Spleen (tissue), 11 donors: ENCODE measurements around the gene NR1I2. TPM values are rescaled to one million over a fixed set of nuclear protein-coding genes. Genes with fewer than 3 reads are reported as not detected.

Source experiments
- DNase-seq: peaks from one replicate; pipeline ENCODE4 v3.0.0-alpha.2; 2020
- H3K27ac ChIP-seq, 8 donors: fragments of 200-600 bp; sonication (generic) in 7 of 8; 1 replicate in 4 of 8; 2 replicates in 4 of 8; pipeline versions ENCODE4 v1.5.0 to v1.8.0; 2016 to 2021; ENCODE audit warnings: inconsistent platforms in 4 of 8, mild to moderate bottlenecking in 4 of 8, moderate library complexity in 1 of 8
- H3K27me3 ChIP-seq, 7 donors: fragments of 200-600 bp; sonication (generic) in 6 of 7; replicated peaks in 1 of 7; 1 replicate in 4 of 7; 2 replicates in 3 of 7; pipeline versions ENCODE4 v1.5.0 to v1.8.0; 2016 to 2021; ENCODE audit warnings: inconsistent platforms in 3 of 7, mild to moderate bottlenecking in 1 of 7
- H3K36me3 ChIP-seq, 6 donors: fragments of 200-600 bp; sonication (generic) in 5 of 6; 1 replicate in 4 of 6; 2 replicates in 2 of 6; pipeline versions ENCODE4 v1.5.0 to v1.8.0; 2016 to 2021; ENCODE audit warnings: inconsistent platforms in 2 of 6
- H3K4me1 ChIP-seq, 6 donors: fragments of 200-600 bp; sonication (generic) in 5 of 6; 1 replicate in 3 of 6; 2 replicates in 3 of 6; pipeline versions ENCODE4 v1.5.0 to v1.8.0; 2016 to 2021; ENCODE audit warnings: inconsistent platforms in 3 of 6
- H3K4me3 ChIP-seq, 8 donors: fragments of 200-600 bp; sonication (generic) in 7 of 8; 1 replicate in 4 of 8; 2 replicates in 4 of 8; pipeline versions ENCODE4 v1.5.0 to v1.8.0; 2016 to 2021; ENCODE audit warnings: inconsistent platforms in 4 of 8, mild to moderate bottlenecking in 4 of 8, moderate library complexity in 2 of 8
- H3K9me3 ChIP-seq, 8 donors: fragments of 200-600 bp; sonication (generic) in 7 of 8; 1 replicate in 4 of 8; 2 replicates in 4 of 8; pipeline versions ENCODE4 v1.5.0 to v1.8.0; 2016 to 2021; ENCODE audit warnings: inconsistent platforms in 4 of 8
- CTCF ChIP-seq, 11 experiments: fragments of 200-600 bp in 7 of 11; fragments of 450-650 bp in 4 of 11; sonication (generic) in 4 of 11; IDR thresholded peaks in 8 of 11; conservative IDR thresholded peaks in 3 of 11; 1 replicate in 7 of 11; 2 replicates in 4 of 11; pipeline versions ENCODE4 v1.4.0 to v1.8.0; 2016 to 2021; ENCODE audit warnings: antibody characterized with exemption in 11 of 11, inconsistent platforms in 4 of 11, mild to moderate bottlenecking in 1 of 11
- POLR2A ChIP-seq, 3 donors: fragments of 450-650 bp; IDR thresholded peaks; one replicate each; pipeline ENCODE4 v1.5.1; 2017; ENCODE audit warnings: antibody characterized with exemption in 3 of 3, mild to moderate bottlenecking in 1 of 3
- POLR2AphosphoS5 ChIP-seq, 3 donors: sonication (generic); formaldehyde crosslinking; IDR thresholded peaks; one replicate each; pipeline ENCODE4 v1.5.1; 2017; ENCODE audit warnings: antibody characterized with exemption in 3 of 3
- WGBS, 5 donors: extraction: QIAGEN DNeasy Blood & Tissue Kit in 3 of 5; methylation state at CpG; one replicate each; pipeline versions ENCODE4 v1.1.5 to v1.1.7; 2013 to 2018; 5-methylcytosine and 5-hydroxymethylcytosine counted together
- intact Hi-C: fragments of 100-400 bp; cut with DNase I; formaldehyde crosslinking; loops from one replicate; pipeline ENCODE4 v1.15.0; 2023; ENCODE audit warnings: low total_unique reads
- polyA plus RNA-seq, 3 donors: library from polyadenylated mRNA; stranded (reverse); fragments of 200-250 nt; gene quantifications; one replicate each; pipeline ENCODE4 v1.2.1, GENCODE V29; 2013
- total RNA-seq, 7 donors: library from RNA; depleted of rRNA in 3 of 7; stranded (reverse); fragments of >200 nt in 3 of 7; fragmentation: NEBNext Ultra II Directional in 4 of 7; extraction: Animal tissue kit (Norgen Biotek cat#: 25700) in 4 of 7; gene quantifications; one replicate each; pipeline versions ENCODE4 v1.1.0 to v1.2.1, GENCODE V29; 2016 to 2021
- donor health status: healthy with polysubstance abuse.
- donor health status: DM: no; HTN: no; CAD: no; lungs with moderate emphysema.
- donor health status: DM: no; HTN: no; CAD: no.
- donor health status: Bipolar disorder and iron deficiency.
- donor health status: healthy.
- donor health status: DM: no; HTN: no; CAD: no.
- donor health status: DM: yes; HTN: yes; CAD: no.

The NR1I2 gene
- total and polyA plus RNA-seq, 10 donors = 0.26 to 1.1 (median 0.55) TPM; not detected in 1

- H3K4me1 ChIP-seq = peaks cover 0 to 10% (median 4%) of the 10 kb centered on the region in 6 donors
- no peak for TF ChIP-seq POLR2A (IDR thresholded peaks at IDR 0.05)
- no peak for TF ChIP-seq CTCF (IDR thresholded peaks at IDR 0.05 in 8 of 11, conservative IDR thresholded peaks at IDR 0.05 in 3 of 11)
- no peak for TF ChIP-seq POLR2AphosphoS5 (IDR thresholded peaks at IDR 0.05)
- WGBS, 5 donors = 72 to 88% (median 78%) methylated on average over 5 of the region's 5 CpGs
- H3K36me3 ChIP-seq = no peaks in the 10 kb centered on the region
- no peak overlapping the region for H3K4me3 ChIP-seq
- no peaks in the 10 kb centered on the region for H3K9me3 ChIP-seq
- no peak for DNase-seq
- H3K27me3 ChIP-seq = no peaks in the 10 kb centered on the region
- peak overlapping the region in 1 of 8 donors; percentile 31 for H3K27ac ChIP-seq
- intact Hi-C loops = no loop called here
These were observed 40.0 kb upstream of the NR1I2 start for GRCh38 chr3:119741657-119742590.

- intact Hi-C loops = no loop called here
- Histone ChIP-seq H3K9me3 (no peaks in the 10 kb centered on the region), H3K4me3 (no peak overlapping the region), H3K4me1 (peaks cover 0 to 10% (median 4%) of the 10 kb centered on the region in 6 donors), H3K27ac (peak overlapping the region in 6 of 8 donors; percentile 5 to 57 (median 36)), H3K36me3 (no peaks in the 10 kb centered on the region), H3K27me3 (no peaks in the 10 kb centered on the region)
- TF ChIP-seq POLR2AphosphoS5 (IDR thresholded peaks at IDR 0.05) = no peak
- TF ChIP-seq POLR2A (IDR thresholded peaks at IDR 0.05) = no peak
- TF ChIP-seq CTCF (IDR thresholded peaks at IDR 0.05 in 8 of 11, conservative IDR thresholded peaks at IDR 0.05 in 3 of 11) = no peak
- 86 to 93% (median 89%) methylated on average over 10 of the region's 10 CpGs for WGBS, 5 donors
- DNase-seq = no peak
These were observed 38.0 kb upstream of the NR1I2 start for GRCh38 chr3:119743921-119744320.

- H3K9me3 ChIP-seq = no peaks in the 10 kb centered on the region
- no peaks in the 10 kb centered on the region for H3K27me3 ChIP-seq
- no peak overlapping the region for H3K4me3 ChIP-seq
- intact Hi-C loops = no loop called here
- H3K4me1 ChIP-seq = peaks cover 0 to 10% (median 0%) of the 10 kb centered on the region in 6 donors
- H3K36me3 ChIP-seq = peaks cover 0 to 1% (median 0%) of the 10 kb centered on the region in 6 donors
- TF ChIP-seq POLR2AphosphoS5 (IDR thresholded peaks at IDR 0.05) (no peak), POLR2A (IDR thresholded peaks at IDR 0.05) (no peak), CTCF (IDR thresholded peaks at IDR 0.05 in 8 of 11, conservative IDR thresholded peaks at IDR 0.05 in 3 of 11) (no peak)
- no peak for DNase-seq
- 80 to 97% (median 92%) methylated on average over 1 of the region's 1 CpG for WGBS, 5 donors
- peak overlapping the region in 7 of 8 donors; percentile 52 to 85 (median 67) for H3K27ac ChIP-seq
These were observed 36.0 kb upstream of the NR1I2 start for GRCh38 chr3:119745942-119746341.

GRCh38 chr3:119746423-119746822 is 35.5 kb upstream of the NR1I2 start:
- peak overlapping the region; percentile 17 to 85 (median 66) for H3K27ac ChIP-seq
- 57 to 75% (median 62%) methylated on average over 3 of the region's 3 CpGs for WGBS, 5 donors
- H3K4me3 ChIP-seq = no peak overlapping the region
- peaks cover 0 to 10% (median 0%) of the 10 kb centered on the region in 6 donors for H3K4me1 ChIP-seq
- no peak for TF ChIP-seq POLR2AphosphoS5 (IDR thresholded peaks at IDR 0.05)
- no peak for TF ChIP-seq CTCF (IDR thresholded peaks at IDR 0.05 in 8 of 11, conservative IDR thresholded peaks at IDR 0.05 in 3 of 11)
- no peak for TF ChIP-seq POLR2A (IDR thresholded peaks at IDR 0.05)
- no peak for DNase-seq
- no peaks in the 10 kb centered on the region for H3K9me3 ChIP-seq
- peaks cover 0 to 6% (median 0%) of the 10 kb centered on the region in 6 donors for H3K36me3 ChIP-seq
- intact Hi-C loops = no loop called here
- H3K27me3 ChIP-seq = no peaks in the 10 kb centered on the region
